Colonic mucosa (tissue), 4 donors: Measurements from ENCODE around the gene VSNL1. TPM values are rescaled to one million over a fixed set of nuclear protein-coding genes. Genes with fewer than 3 reads are reported as not detected.

Source experiments
- DNase-seq: peaks from one replicate; pipeline ENCODE4 v3.0.0-alpha.2; 2020
- H3K27ac ChIP-seq: fragments of 200-600 bp; one replicate; pipeline ENCODE4 v1.8.0; 2021
- H3K27me3 ChIP-seq: fragments of 200-600 bp; one replicate; pipeline ENCODE4 v1.8.0; 2021
- H3K36me3 ChIP-seq: fragments of 200-600 bp; one replicate; pipeline ENCODE4 v1.8.0; 2021
- H3K4me1 ChIP-seq: fragments of 200-600 bp; one replicate; pipeline ENCODE4 v1.8.0; 2021; ENCODE audit warnings: mild to moderate bottlenecking
- H3K4me3 ChIP-seq: fragments of 200-600 bp; one replicate; pipeline ENCODE4 v1.8.0; 2021
- H3K9ac ChIP-seq, 2 donors: one replicate each; pipeline ENCODE4 v1.7.0; 2013; ENCODE audit warnings: control low read depth in 2 of 2, low read depth in 2 of 2, low read length in 2 of 2
- H3K9me3 ChIP-seq: fragments of 200-600 bp; one replicate; pipeline ENCODE4 v1.8.0; 2021
- CTCF ChIP-seq: fragments of 200-600 bp; IDR thresholded peaks from one replicate; pipeline ENCODE4 v1.8.0; 2022; ENCODE audit warnings: antibody characterized with exemption, mild to moderate bottlenecking
- intact Hi-C: fragments of 100-400 bp; cut with DNase I; formaldehyde crosslinking; loops from one replicate; pipeline ENCODE4 v1.14.1; 2022
- total RNA-seq, 2 donors: library from RNA; stranded (reverse); fragmentation: NEBNext Ultra II Directional in 1 of 2; extraction: Animal tissue kit (Norgen Biotek cat#: 25700) in 1 of 2; gene quantifications; one replicate each; pipeline ENCODE4 v1.2.1, GENCODE V29; 2021
- donor health status: healthy.
- donor health status: DM: no; HTN: no; CAD: no.
- donor health status: DM: no; HTN: no; CAD: no.

Gene VSNL1
- total RNA-seq = 1 to 10 TPM; 7.4 to 8.1 TPM

- peak; percentile 86 for DNase-seq
- Histone ChIP-seq H3K4me3 (peak within 1 kb of the TSS; percentile 49), H3K36me3 (no peaks in the 10 kb centered on the region), H3K27me3 (no peaks in the 10 kb centered on the region), H3K27ac (peak within 1 kb of the TSS; percentile 83), H3K9me3 (no peaks in the 10 kb centered on the region), H3K4me1 (no peaks in the 10 kb centered on the region), H3K9ac (peak within 1 kb of the TSS; percentile 81 to 89)
- intact Hi-C loops = no loop called here
- TF ChIP-seq CTCF = no peak
Measured at GRCh38 chr2:17540093-17540812, at the start of gene VSNL1. TSS of gene VSNL1 (plus strand) at chr2:17540696. CDS start at chr2:17592075, 51,379 bp downstream.

GRCh38 chr2:17495590-17495989, 44.9 kb upstream of the VSNL1 start:
- intact Hi-C loops = no loop called here
- H3K36me3 ChIP-seq = no peaks in the 10 kb centered on the region
- H3K4me3 ChIP-seq = no peak overlapping the region
- H3K4me1 ChIP-seq = no peaks in the 10 kb centered on the region
- H3K9ac ChIP-seq = no peak overlapping the region
- TF ChIP-seq CTCF = no peak
- H3K27ac ChIP-seq = no peak overlapping the region
- DNase-seq = no peak
- H3K9me3 ChIP-seq = no peaks in the 10 kb centered on the region
- no peaks in the 10 kb centered on the region for H3K27me3 ChIP-seq

DNA sequence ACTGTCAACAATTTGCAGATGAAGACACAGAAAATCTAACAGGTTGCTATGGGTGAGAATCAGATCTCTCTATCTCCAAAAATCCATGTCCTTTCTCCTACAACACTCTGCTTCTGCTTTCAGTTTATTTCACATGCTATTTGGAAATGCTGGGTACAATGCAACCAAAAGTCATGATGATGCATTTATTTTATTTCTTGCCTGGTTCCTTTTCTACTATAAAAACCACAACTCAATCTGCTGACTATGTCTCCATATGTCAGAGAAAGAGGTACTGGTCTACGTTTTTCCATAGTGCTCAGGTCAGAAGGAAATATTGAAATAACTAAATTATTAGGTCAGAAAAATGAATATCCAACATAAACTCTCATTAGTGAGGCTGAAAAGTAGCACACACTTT, 42.8 kb upstream of the VSNL1 start:
- H3K4me1 ChIP-seq = no peaks in the 10 kb centered on the region
- TF ChIP-seq CTCF = no peak
- H3K27me3 ChIP-seq = no peaks in the 10 kb centered on the region
- intact Hi-C loops = no loop called here
- no peak overlapping the region for H3K9ac ChIP-seq
- DNase-seq = no peak
- no peak overlapping the region for H3K4me3 ChIP-seq
- no peaks in the 10 kb centered on the region for H3K9me3 ChIP-seq
- H3K27ac ChIP-seq = no peak overlapping the region
- H3K36me3 ChIP-seq = no peaks in the 10 kb centered on the region

GRCh38 chr2:17506736-17507616, 33.5 kb upstream of the VSNL1 start:
- no peak overlapping the region for H3K9ac ChIP-seq
- TF ChIP-seq CTCF = no peak
- intact Hi-C loops = no loop called here

DNA sequence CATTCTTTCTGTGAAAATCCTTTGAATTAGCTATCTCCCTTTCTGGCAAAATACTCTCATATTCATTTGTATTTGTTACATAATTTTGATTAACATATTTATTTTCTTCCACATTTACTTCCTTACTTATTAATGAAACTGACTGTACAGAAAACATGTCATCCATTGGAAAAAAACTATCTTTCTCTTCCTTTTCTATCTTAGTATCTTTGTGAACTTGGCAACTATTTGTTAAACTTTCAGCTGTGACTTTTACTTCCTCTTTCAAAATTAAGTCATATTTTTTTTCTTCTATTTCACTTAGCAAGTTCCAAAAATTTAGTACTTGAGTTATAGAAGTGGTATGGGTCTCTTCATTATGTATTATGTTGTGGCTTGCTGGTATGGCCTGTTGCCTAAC, 24.8 kb upstream of the VSNL1 start:
- Histone ChIP-seq H3K27ac (no peak overlapping the region), H3K4me1 (no peaks in the 10 kb centered on the region), H3K9ac (no peak overlapping the region), H3K4me3 (no peak overlapping the region), H3K36me3 (no peaks in the 10 kb centered on the region), H3K9me3 (no peaks in the 10 kb centered on the region), H3K27me3 (no peaks in the 10 kb centered on the region)
- intact Hi-C loops = no loop called here
- no peak for TF ChIP-seq CTCF
- DNase-seq = no peak

More at GRCh38 chr2:17506736-17507616, 33.5 kb upstream of the VSNL1 start:
- Histone ChIP-seq H3K4me1 (no peaks in the 10 kb centered on the region), H3K27ac (no peak overlapping the region), H3K4me3 (no peak overlapping the region), H3K9me3 (no peaks in the 10 kb centered on the region), H3K36me3 (no peaks in the 10 kb centered on the region), H3K27me3 (no peaks in the 10 kb centered on the region)
- DNase-seq = no peak
